GM12878 (cell line): ENCODE data around the gene GPC6. TPM values are rescaled to one million over a fixed set of nuclear protein-coding genes. Genes with fewer than 3 reads are reported as not detected.

Experiments used
- ATAC-seq: fragments of 200-7000 bp; cut with Tn5 transposase; 3 replicates; pipeline ENCODE4 v1.9.1; 2020; ENCODE audit warnings: mild to moderate bottlenecking, moderate library complexity
- BruUV-seq: library from RNA; stranded (reverse); fragments of 400-500 nt; replicated peaks from 2 replicates; lab custom pipeline; 2021; lab: Mats Ljungman, UMichigan
- CTCF ChIA-PET: fragments of 300-600 bp; sonication (Branson Sonifier 250); formaldehyde crosslinking; extraction: SDS; loops from one replicate; lab custom pipeline; 2021; ENCODE audit warnings: inconsistent platforms; lab: Yijun Ruan, JAX
- POLR2A ChIA-PET: fragments of 350-600 bp; formaldehyde crosslinking; extraction: SDS; loops from one replicate; lab custom pipeline; 2021; ENCODE audit warnings: inconsistent platforms; lab: Charles Lee
- RAD21 ChIA-PET: fragments of 300-600 bp; sonication (Branson Sonifier 250); formaldehyde crosslinking; loops from one replicate; lab custom pipeline; 2023; ENCODE audit warnings: antibody characterized with exemption; ENCODE audit not compliant: unreplicated experiment; lab: Charles Lee
- SMC1A ChIA-PET: fragments of 300-600 bp; sonication (Branson Sonifier 250); formaldehyde crosslinking; loops from one replicate; lab custom pipeline; 2023; ENCODE audit not compliant: unreplicated experiment, uncharacterized antibody; lab: Charles Lee
- DNase-seq: peaks from one replicate; pipeline ENCODE4 v3.0.0-alpha.2; 2011; ENCODE audit warnings: low read depth, low spot score
- FAIRE-seq: peaks from 3 replicates; lab custom pipeline; 2011; peaks lifted over from hg19 to GRCh38; lab: Jason Lieb, UNC
- H2AFZ ChIP-seq: 2 replicates; pipeline ENCODE4 v1.6.0; 2011; ENCODE audit warnings: low read depth, low read length, control low read depth; ENCODE audit not compliant: control insufficient read depth
- H3K27ac ChIP-seq: 2 replicates; pipeline ENCODE4 v1.5.1; 2011; ENCODE audit warnings: control low read depth; ENCODE audit not compliant: control insufficient read depth, insufficient read depth
- H3K27me3 ChIP-seq, 2 experiments: replicated peaks in 1 of 2; 2 replicates each; pipeline versions ENCODE4 v1.6.0 to v1.6.1; 2011; ENCODE audit warnings: low read length in 1 of 2; ENCODE audit not compliant: control insufficient read depth in 2 of 2, insufficient read depth in 2 of 2
- H3K36me3 ChIP-seq, 2 experiments: 2 replicates each; pipeline ENCODE4 v1.5.1; 2011; ENCODE audit warnings: low read length in 1 of 2; ENCODE audit not compliant: control insufficient read depth in 2 of 2, insufficient read depth in 2 of 2
- H3K4me1 ChIP-seq: 2 replicates; pipeline ENCODE4 v1.6.1; 2011; ENCODE audit warnings: mild to moderate bottlenecking, low read length, moderate library complexity, mixed read lengths; ENCODE audit not compliant: control insufficient read depth, insufficient read depth
- H3K4me2 ChIP-seq: 2 replicates; pipeline ENCODE4 v1.6.0; 2011; ENCODE audit warnings: control low read depth; ENCODE audit not compliant: control insufficient read depth, insufficient read depth
- H3K4me3 ChIP-seq: fragments of 200-600 bp; sonication (generic); 2 replicates; pipeline ENCODE4 v1.5.1; 2016
- H3K79me2 ChIP-seq: 2 replicates; pipeline ENCODE4 v1.6.0; 2011; ENCODE audit warnings: low read length; ENCODE audit not compliant: control insufficient read depth, insufficient read depth
- H3K9ac ChIP-seq: 2 replicates; pipeline ENCODE4 v1.8.0; 2011; ENCODE audit warnings: low read length, control low read depth, mixed read lengths; ENCODE audit not compliant: control insufficient read depth, insufficient read depth
- H3K9me3 ChIP-seq: replicated peaks from 3 replicates; pipeline ENCODE4 v1.5.1; 2011; ENCODE audit warnings: mild to moderate bottlenecking, low read length; ENCODE audit not compliant: control insufficient read depth, insufficient read depth
- H4K20me1 ChIP-seq: 2 replicates; pipeline ENCODE4 v1.6.0; 2011; ENCODE audit not compliant: control insufficient read depth, insufficient read depth
- CHD4 ChIP-seq: fragments of 200-600 bp; sonication (generic); IDR thresholded peaks from 2 replicates; pipeline ENCODE4 v1.6.1; 2016; ENCODE audit warnings: mild to moderate bottlenecking
- MXI1 ChIP-seq: fragments of 150-350 bp; IDR thresholded peaks from 2 replicates; pipeline ENCODE4 v1.6.1; 2011; ENCODE audit warnings: low read depth, mild to moderate bottlenecking, inconsistent platforms, low read length, improper control_type of control experiment
- RELA ChIP-seq: fragments of 450-650 bp; IDR thresholded peaks from 2 replicates; pipeline ENCODE4 v1.8.0; 2014; ENCODE audit warnings: borderline replicate concordance; ENCODE audit not compliant: partially characterized antibody
- SUZ12 ChIP-seq: fragments of 200-600 bp; sonication (generic); IDR thresholded peaks from one replicate; pipeline ENCODE4 v1.6.1; 2018; ENCODE audit warnings: antibody characterized with exemption, mild to moderate bottlenecking; ENCODE audit not compliant: unreplicated experiment
- TCF12 ChIP-seq: IDR thresholded peaks from 2 replicates; pipeline ENCODE4 v1.6.1; 2011; ENCODE audit warnings: low read depth, mild to moderate bottlenecking, low read length
- YY1 ChIP-seq: IDR thresholded peaks from 2 replicates; pipeline ENCODE4 v1.6.1; 2011; ENCODE audit warnings: low read depth, mild to moderate bottlenecking, low read length
- ZNF207 ChIP-seq: fragments of 450-650 bp; IDR thresholded peaks from 2 replicates; pipeline ENCODE4 v1.6.1; 2014; ENCODE audit warnings: antibody characterized with exemption, mild to moderate bottlenecking, borderline replicate concordance
- ZNF384 ChIP-seq: IDR thresholded peaks from 2 replicates; pipeline ENCODE4 v1.6.1; 2012; ENCODE audit warnings: low read depth, mild to moderate bottlenecking, low read length, improper control_type of control experiment, borderline replicate concordance
- WGBS: methylation state at CpG from one replicate; pipeline ENCODE4 v1.1.6; 2016; ENCODE audit warnings: low lambda C conversion rate; ENCODE audit not compliant: insufficient replicate concordance, insufficient coverage; ENCODE audit errors: missing lambda C conversion rate; 5-methylcytosine and 5-hydroxymethylcytosine counted together
- in situ Hi-C: fragments of 300-500 bp; cut with MboI; formaldehyde crosslinking; loops from 9 replicates; pipeline ENCODE4 v1.14.3; 2018; ENCODE audit warnings: mixed read lengths
- intact Hi-C: fragments of 100-400 bp; cut with micrococcal nuclease; formaldehyde crosslinking; loops from one replicate; pipeline ENCODE4 v1.14.2; 2022; ENCODE audit not compliant: unreplicated experiment
- polyA plus RNA-seq, 11 experiments: library from polyadenylated mRNA; depleted of rRNA in 4 of 11; unstranded in 6 of 11; stranded (reverse) in 5 of 11; fragments of >200 nt; fragmentation: Nextera tagmentation in 4 of 11; fragmentation: Illumina TruSeq in 1 of 11; extraction: Ambion mirVana in 4 of 11; extraction: Trizol in 1 of 11; gene quantifications; 1 replicate in 1 of 11; 2 replicates in 10 of 11; pipeline versions ENCODE4 v1.2.1 to v1.2.3, GENCODE V29; 2011 to 2016; ENCODE audit warnings: inconsistent platforms in 2 of 11, missing spikeins in 2 of 11, low read depth in 1 of 11
- total RNA-seq, 4 experiments: library from RNA; depleted of rRNA in 3 of 4; stranded (reverse); fragments of >200 nt in 3 of 4; fragmentation: Illumina TruSeq in 1 of 4; extraction: Trizol in 1 of 4; gene quantifications; 2 replicates each; pipeline versions ENCODE4 v1.2.1 to v1.2.3, GENCODE V29; 2013 to 2021
- TF ChIP-seq, protein P1 (sequence below): fragments of 450-650 bp; IDR thresholded peaks from 2 replicates; pipeline ENCODE4 v1.6.1; 2017; ENCODE audit warnings: mild to moderate bottlenecking, moderate library complexity
- TF ChIP-seq, protein P2 (sequence below): fragments of 450-650 bp; IDR thresholded peaks from 2 replicates; pipeline ENCODE4 v1.6.1; 2016; ENCODE audit warnings: mild to moderate bottlenecking
- TF ChIP-seq, protein P3 (sequence below): IDR thresholded peaks from 2 replicates; pipeline ENCODE4 v1.6.1; 2012; ENCODE audit warnings: low read depth, low read length, improper control_type of control experiment

GPC6 gene
- total and polyA plus RNA-seq, 10 of the 15 experiments (the other 5 are each of a cell fraction or from before 2014, with no cell fraction given), result 0.03 to 0.04 (median 0.03) TPM; not detected in 7

DNA sequence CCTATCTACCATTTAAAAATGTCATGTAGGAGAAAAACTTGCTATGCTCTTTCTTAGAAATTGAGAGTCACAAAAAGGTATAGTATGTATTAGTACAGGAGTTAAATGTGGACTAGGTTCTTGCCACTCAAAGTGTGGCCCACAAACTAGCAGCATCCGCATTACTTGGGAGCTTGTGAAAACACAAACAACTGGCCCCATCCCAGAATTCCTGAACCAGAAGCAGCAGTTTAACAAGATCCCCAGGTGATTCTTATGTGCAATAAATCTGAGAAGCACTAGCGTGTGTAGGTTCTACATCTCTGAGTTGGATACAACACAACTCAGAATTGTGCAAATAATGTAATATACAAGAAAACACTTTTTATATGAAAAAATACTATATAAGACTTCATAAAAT, 927.0 kb downstream of the GPC6 start (continued):
- TF ChIP-seq, protein P1, sequence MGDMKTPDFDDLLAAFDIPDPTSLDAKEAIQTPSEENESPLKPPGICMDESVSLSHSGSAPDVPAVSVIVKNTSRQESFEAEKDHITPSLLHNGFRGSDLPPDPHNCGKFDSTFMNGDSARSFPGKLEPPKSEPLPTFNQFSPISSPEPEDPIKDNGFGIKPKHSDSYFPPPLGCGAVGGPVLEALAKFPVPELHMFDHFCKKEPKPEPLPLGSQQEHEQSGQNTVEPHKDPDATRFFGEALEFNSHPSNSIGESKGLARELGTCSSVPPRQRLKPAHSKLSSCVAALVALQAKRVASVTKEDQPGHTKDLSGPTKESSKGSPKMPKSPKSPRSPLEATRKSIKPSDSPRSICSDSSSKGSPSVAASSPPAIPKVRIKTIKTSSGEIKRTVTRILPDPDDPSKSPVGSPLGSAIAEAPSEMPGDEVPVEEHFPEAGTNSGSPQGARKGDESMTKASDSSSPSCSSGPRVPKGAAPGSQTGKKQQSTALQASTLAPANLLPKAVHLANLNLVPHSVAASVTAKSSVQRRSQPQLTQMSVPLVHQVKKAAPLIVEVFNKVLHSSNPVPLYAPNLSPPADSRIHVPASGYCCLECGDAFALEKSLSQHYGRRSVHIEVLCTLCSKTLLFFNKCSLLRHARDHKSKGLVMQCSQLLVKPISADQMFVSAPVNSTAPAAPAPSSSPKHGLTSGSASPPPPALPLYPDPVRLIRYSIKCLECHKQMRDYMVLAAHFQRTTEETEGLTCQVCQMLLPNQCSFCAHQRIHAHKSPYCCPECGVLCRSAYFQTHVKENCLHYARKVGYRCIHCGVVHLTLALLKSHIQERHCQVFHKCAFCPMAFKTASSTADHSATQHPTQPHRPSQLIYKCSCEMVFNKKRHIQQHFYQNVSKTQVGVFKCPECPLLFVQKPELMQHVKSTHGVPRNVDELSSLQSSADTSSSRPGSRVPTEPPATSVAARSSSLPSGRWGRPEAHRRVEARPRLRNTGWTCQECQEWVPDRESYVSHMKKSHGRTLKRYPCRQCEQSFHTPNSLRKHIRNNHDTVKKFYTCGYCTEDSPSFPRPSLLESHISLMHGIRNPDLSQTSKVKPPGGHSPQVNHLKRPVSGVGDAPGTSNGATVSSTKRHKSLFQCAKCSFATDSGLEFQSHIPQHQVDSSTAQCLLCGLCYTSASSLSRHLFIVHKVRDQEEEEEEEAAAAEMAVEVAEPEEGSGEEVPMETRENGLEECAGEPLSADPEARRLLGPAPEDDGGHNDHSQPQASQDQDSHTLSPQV, result no peak
- no peak for TF ChIP-seq MXI1
- TF ChIP-seq TCF12, result no peak
- no peak for TF ChIP-seq YY1
- TF ChIP-seq CHD4, result no peak

DNA sequence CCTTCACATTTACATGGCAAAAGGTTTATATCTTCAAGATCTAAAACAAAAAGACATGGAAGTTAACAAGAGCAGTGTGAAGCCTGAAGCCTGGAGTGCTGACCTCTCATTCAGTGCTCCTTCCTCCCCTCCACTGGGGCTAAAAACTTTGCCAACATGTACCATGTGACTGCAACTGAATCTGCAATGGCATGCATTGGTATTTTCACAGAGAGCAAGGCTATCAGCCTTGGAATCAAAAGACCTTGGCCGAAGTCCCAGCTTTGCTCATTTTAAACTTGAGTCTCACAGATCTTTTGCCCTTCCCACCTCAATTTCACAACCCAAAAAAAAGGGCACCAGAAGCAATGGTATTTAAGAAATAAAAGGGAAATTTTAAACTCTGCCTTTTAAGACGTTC, 927.8 kb downstream of the GPC6 start:
- no peaks in the 10 kb centered on the region for H3K36me3 ChIP-seq
- no peaks in the 10 kb centered on the region for H3K9me3 ChIP-seq
- H3K4me3 ChIP-seq, result no peak overlapping the region
- no peaks in the 10 kb centered on the region for H3K79me2 ChIP-seq
- WGBS, result 35% methylated on average over 2 of the region's 2 CpGs
- no TSS peak for BruUV-seq
- no peak overlapping the region for H3K9ac ChIP-seq
- in situ Hi-C loops (no loop called here), intact Hi-C loops (no loop called here)
- ChIA-PET SMC1A (no interaction called here), RAD21 (no interaction called here), POLR2A (no interaction called here), CTCF (no interaction called here)
- TF ChIP-seq, protein P2, sequence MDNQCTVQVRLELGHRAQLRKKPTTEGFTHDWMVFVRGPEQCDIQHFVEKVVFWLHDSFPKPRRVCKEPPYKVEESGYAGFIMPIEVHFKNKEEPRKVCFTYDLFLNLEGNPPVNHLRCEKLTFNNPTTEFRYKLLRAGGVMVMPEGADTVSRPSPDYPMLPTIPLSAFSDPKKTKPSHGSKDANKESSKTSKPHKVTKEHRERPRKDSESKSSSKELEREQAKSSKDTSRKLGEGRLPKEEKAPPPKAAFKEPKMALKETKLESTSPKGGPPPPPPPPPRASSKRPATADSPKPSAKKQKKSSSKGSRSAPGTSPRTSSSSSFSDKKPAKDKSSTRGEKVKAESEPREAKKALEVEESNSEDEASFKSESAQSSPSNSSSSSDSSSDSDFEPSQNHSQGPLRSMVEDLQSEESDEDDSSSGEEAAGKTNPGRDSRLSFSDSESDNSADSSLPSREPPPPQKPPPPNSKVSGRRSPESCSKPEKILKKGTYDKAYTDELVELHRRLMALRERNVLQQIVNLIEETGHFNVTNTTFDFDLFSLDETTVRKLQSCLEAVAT, result no peak
- TF ChIP-seq SUZ12 (no peak), ZNF384 (no peak), RELA (no peak), ZNF207 (no peak)
- TF ChIP-seq, protein P3, sequence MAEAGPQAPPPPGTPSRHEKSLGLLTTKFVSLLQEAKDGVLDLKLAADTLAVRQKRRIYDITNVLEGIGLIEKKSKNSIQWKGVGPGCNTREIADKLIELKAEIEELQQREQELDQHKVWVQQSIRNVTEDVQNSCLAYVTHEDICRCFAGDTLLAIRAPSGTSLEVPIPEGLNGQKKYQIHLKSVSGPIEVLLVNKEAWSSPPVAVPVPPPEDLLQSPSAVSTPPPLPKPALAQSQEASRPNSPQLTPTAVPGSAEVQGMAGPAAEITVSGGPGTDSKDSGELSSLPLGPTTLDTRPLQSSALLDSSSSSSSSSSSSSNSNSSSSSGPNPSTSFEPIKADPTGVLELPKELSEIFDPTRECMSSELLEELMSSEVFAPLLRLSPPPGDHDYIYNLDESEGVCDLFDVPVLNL, result no peak
- ATAC-seq, result no peak
- no peak overlapping the region for H2AFZ ChIP-seq
- H4K20me1 ChIP-seq, result no peaks in the 10 kb centered on the region
- no peak for DNase-seq
- H3K27ac ChIP-seq, result no peak overlapping the region
- no peak overlapping the region for H3K4me2 ChIP-seq
- no peaks in the 10 kb centered on the region for H3K27me3 ChIP-seq
- H3K4me1 ChIP-seq, result no peaks in the 10 kb centered on the region
- no peak for FAIRE-seq
